T-cell (primary cell): ENCODE measurements around the gene PHYH. TPM values are rescaled to one million over a fixed set of nuclear protein-coding genes. Genes with fewer than 3 reads are reported as not detected.
A peak's percentile ranks its signal among the peaks of the same experiment; 100 is the strongest.
"Not testable (repeated sequence)": the region's sequence is repeated elsewhere in the genome, so short reads cannot be mapped to it uniquely, and the experiment has no call there.

Source experiments
- ATAC-seq, 4 experiments: fragments of 200-7000 bp in 3 of 4; fragments of 150-1000 bp in 1 of 4; cut with Tn5 transposase; replicated peaks in 1 of 4; 1 replicate in 3 of 4; 2 replicates in 1 of 4; pipeline ENCODE4 v1.10.0; 2021; ENCODE audit warnings: moderate library complexity in 3 of 4, mild to moderate bottlenecking in 2 of 4, moderate number of reproducible peaks in 1 of 4
- CTCF ChIA-PET, 2 donors: fragments of 300-600 bp; sonication (Branson Sonifier 250); formaldehyde crosslinking; loops; one replicate each; lab custom pipeline; 2022; ENCODE audit warnings: antibody characterized with exemption in 2 of 2; lab: Charles Lee
- POLR2A ChIA-PET, 2 donors: fragments of 300-600 bp; sonication (Branson Sonifier 250); formaldehyde crosslinking; loops; one replicate each; lab custom pipeline; 2022; ENCODE audit warnings: antibody characterized with exemption in 2 of 2; lab: Charles Lee
- DNase-seq, 35 experiments: peaks; one replicate each; pipeline versions ENCODE4 v3.0.0 to v3.0.0-alpha.2; 2013 to 2023
- H3K27ac ChIP-seq: one replicate; pipeline ENCODE4 v1.5.1; 2013; ENCODE audit warnings: low read length
- H3K27me3 ChIP-seq, 2 experiments: replicated peaks in 1 of 2; 1 replicate in 1 of 2; 2 replicates in 1 of 2; pipeline versions ENCODE4 v1.6.1 to v1.7.0; 2013; ENCODE audit warnings: low read length in 1 of 2, mixed read lengths in 1 of 2; ENCODE audit not compliant: control insufficient read depth in 2 of 2, insufficient read depth in 2 of 2; ENCODE audit errors: extremely low read depth in 1 of 2
- H3K36me3 ChIP-seq, 2 donors: 1 replicate in 1 of 2; 2 replicates in 1 of 2; pipeline versions ENCODE4 v1.6.1 to v1.7.0; 2013; ENCODE audit warnings: low read length in 1 of 2; ENCODE audit not compliant: control insufficient read depth in 2 of 2, insufficient read depth in 1 of 2; ENCODE audit errors: extremely low read depth in 1 of 2
- H3K4me1 ChIP-seq, 2 experiments: 1 replicate in 1 of 2; 2 replicates in 1 of 2; pipeline versions ENCODE4 v1.6.1 to v1.7.0; 2013; ENCODE audit warnings: low read length in 2 of 2, mixed read lengths in 1 of 2; ENCODE audit not compliant: insufficient read depth in 2 of 2, control insufficient read depth in 1 of 2; ENCODE audit errors: extremely low read depth in 1 of 2
- H3K4me3 ChIP-seq, 2 donors: 1 replicate in 1 of 2; 2 replicates in 1 of 2; pipeline versions ENCODE4 v1.5.1 to v1.7.0; 2013; ENCODE audit warnings: mild to moderate bottlenecking in 2 of 2, low read length in 1 of 2, moderate library complexity in 1 of 2; ENCODE audit not compliant: control insufficient read depth in 1 of 2; ENCODE audit errors: extremely low read depth in 1 of 2
- H3K9me3 ChIP-seq: 2 replicates; pipeline ENCODE4 v1.7.0; 2013
- H3K27ac Mint-ChIP-seq, 2 donors: one replicate each; pipeline ENCODE4 v1.8.0; 2020 to 2021; ENCODE audit warnings: mild to moderate bottlenecking in 2 of 2, mixed read lengths in 2 of 2
- H3K27me3 Mint-ChIP-seq, 2 donors: one replicate each; pipeline ENCODE4 v1.8.0; 2021 to 2022; ENCODE audit warnings: mixed read lengths in 2 of 2
- H3K36me3 Mint-ChIP-seq: one replicate; pipeline ENCODE4 v1.8.0; 2021; ENCODE audit warnings: mixed read lengths
- H3K4me1 Mint-ChIP-seq, 3 donors: one replicate each; pipeline ENCODE4 v1.8.0; 2020 to 2022; ENCODE audit warnings: mixed read lengths in 3 of 3, mild to moderate bottlenecking in 1 of 3
- H3K4me3 Mint-ChIP-seq, 3 donors: one replicate each; pipeline ENCODE4 v1.8.0; 2020 to 2022; ENCODE audit warnings: mild to moderate bottlenecking in 3 of 3, mixed read lengths in 3 of 3, moderate library complexity in 3 of 3
- H3K9me3 Mint-ChIP-seq, 3 donors: one replicate each; pipeline ENCODE4 v1.8.0; 2020 to 2022; ENCODE audit warnings: mixed read lengths in 3 of 3
- WGBS: methylation state at CpG from one replicate; pipeline ENCODE4 v1.1.5; 2013; ENCODE audit warnings: missing lambda C conversion rate; ENCODE audit not compliant: insufficient coverage; 5-methylcytosine and 5-hydroxymethylcytosine counted together
- total RNA-seq, 35 experiments: library from RNA in 6 of 35; stranded (reverse) in 6 of 35; fragments of 120-200 nt in 1 of 35; gene quantifications; one replicate each; pipeline versions ENCODE4 v1.2.1 to v1.2.4 and lab custom pipeline; 2013 to 2026

Gene PHYH
- total RNA-seq, 5 donors from 2014 or later (not counting 1 experiment from before 2014, with no cell fraction given): 9.3 to 10.9 (median 9.8) TPM

GRCh38 chr10:13257621-13258140 lies 42.2 kb downstream of the PHYH start:
- Histone ChIP-seq H3K9me3 (no peaks in the 10 kb centered on the region), H3K27me3 (no peaks in the 10 kb centered on the region), H3K4me3 (no peak overlapping the region), H3K27ac (no peak overlapping the region), H3K4me1 (peaks cover 0 to 3% of the 10 kb centered on the region in 2 experiments), H3K36me3 (no peaks in the 10 kb centered on the region)
- POLR2A ChIA-PET: interaction anchor here in 1 of 2 donors (0.7 kb wide), 1 partner anchor 17 kb away, joined by 3 read pairs; no protein-coding TSS in a partner anchor
- 50% methylated on average over 1 of the region's 5 CpGs for WGBS
- Mint-ChIP-seq H3K27me3 (peaks cover 0 to 13% of the 10 kb centered on the region in 2 donors), H3K4me3 (no peak overlapping the region), H3K9me3 (peaks cover 0 to 4% (median 4%) of the 10 kb centered on the region in 3 donors), H3K36me3 (peaks cover 3% of the 10 kb centered on the region), H3K4me1 (peaks cover 3 to 8% (median 4%) of the 10 kb centered on the region in 3 donors), H3K27ac (no peak overlapping the region)
- no peak for DNase-seq
- CTCF ChIA-PET: no interaction called here
- peak in 1 of 4 experiments; percentile 18 for ATAC-seq

GRCh38 chr10:13256627-13257026 lies 43.2 kb downstream of the PHYH start:
- peaks cover 0 to 3% of the 10 kb centered on the region in 2 experiments for H3K27me3 ChIP-seq
- no peak overlapping the region for H3K4me3 Mint-ChIP-seq
- ATAC-seq (no peak), DNase-seq (no peak)
- H3K9me3 ChIP-seq: no peaks in the 10 kb centered on the region
- H3K4me1 ChIP-seq: peaks cover 0 to 3% of the 10 kb centered on the region in 2 experiments
- no peak overlapping the region for H3K27ac Mint-ChIP-seq
- ChIA-PET POLR2A (no interaction called here), CTCF (no interaction called here)
- peaks cover 0 to 4% (median 4%) of the 10 kb centered on the region in 3 donors for H3K9me3 Mint-ChIP-seq
- no peaks in the 10 kb centered on the region for H3K36me3 ChIP-seq
- peaks cover 0 to 8% of the 10 kb centered on the region in 2 donors for H3K27me3 Mint-ChIP-seq
- H3K4me1 Mint-ChIP-seq: peaks cover 3 to 8% (median 4%) of the 10 kb centered on the region in 3 donors
- no peak overlapping the region for H3K27ac ChIP-seq
- H3K4me3 ChIP-seq: no peak overlapping the region
- no CpG with 5 or more reads among the region's 2 CpGs for WGBS
- H3K36me3 Mint-ChIP-seq: no peaks in the 10 kb centered on the region

GRCh38 chr10:13253726-13254125 lies 46.1 kb downstream of the PHYH start:
- DNase-seq: no peak
- peaks cover 0 to 3% of the 10 kb centered on the region in 2 experiments for H3K4me1 ChIP-seq
- ChIA-PET POLR2A (no interaction called here), CTCF (no interaction called here)
- H3K4me3 ChIP-seq: no peak overlapping the region
- Mint-ChIP-seq H3K4me3 (no peak overlapping the region), H3K27ac (no peak overlapping the region), H3K4me1 (peaks cover 3 to 8% (median 4%) of the 10 kb centered on the region in 3 donors), H3K36me3 (no peaks in the 10 kb centered on the region), H3K27me3 (peaks cover 0 to 6% of the 10 kb centered on the region in 2 donors), H3K9me3 (peaks cover 0 to 4% (median 0%) of the 10 kb centered on the region in 3 donors)
- H3K27me3 ChIP-seq: peaks cover 0 to 3% of the 10 kb centered on the region in 2 experiments
- no peak overlapping the region for H3K27ac ChIP-seq
- ATAC-seq: no peak
- no peaks in the 10 kb centered on the region for H3K9me3 ChIP-seq
- H3K36me3 ChIP-seq: no peaks in the 10 kb centered on the region
- WGBS: no CpG with 5 or more reads among the region's 4 CpGs

GRCh38 chr10:13247784-13248183 lies 52.1 kb downstream of the PHYH start:
- Mint-ChIP-seq H3K27ac (no peak overlapping the region), H3K9me3 (no peaks in the 10 kb centered on the region), H3K4me1 (no peaks in the 10 kb centered on the region), H3K4me3 (no peak overlapping the region), H3K27me3 (no peaks in the 10 kb centered on the region), H3K36me3 (no peaks in the 10 kb centered on the region)
- H3K27ac ChIP-seq: no peak overlapping the region
- DNase-seq: no peak
- POLR2A ChIA-PET: no interaction called here
- no peak for ATAC-seq
- peaks cover 0 to 11% of the 10 kb centered on the region in 2 experiments for H3K27me3 ChIP-seq
- H3K4me3 ChIP-seq: no peak overlapping the region
- H3K36me3 ChIP-seq: no peaks in the 10 kb centered on the region
- CTCF ChIA-PET: no interaction called here
- H3K4me1 ChIP-seq: no peaks in the 10 kb centered on the region
- WGBS: 100% methylated on average over 1 of the region's 4 CpGs
- H3K9me3 ChIP-seq: no peaks in the 10 kb centered on the region

- no peaks in the 10 kb centered on the region for H3K4me1 ChIP-seq
- no peak for ATAC-seq
- ChIA-PET POLR2A (interaction anchor here in 1 of 2 donors (0.6 kb wide), 1 partner anchor 415 kb away, joined by 3 read pairs; no protein-coding TSS in a partner anchor), CTCF (no interaction called here)
- H3K9me3 Mint-ChIP-seq: no peaks in the 10 kb centered on the region
- no peak overlapping the region for H3K27ac Mint-ChIP-seq
- peaks cover 0 to 9% of the 10 kb centered on the region in 2 experiments for H3K27me3 ChIP-seq
- WGBS: 84% methylated on average over 8 of the region's 9 CpGs
- DNase-seq: no peak
- no peak overlapping the region for H3K4me3 ChIP-seq
- H3K4me3 Mint-ChIP-seq: no peak overlapping the region
- no peak overlapping the region for H3K27ac ChIP-seq
- no peaks in the 10 kb centered on the region for H3K27me3 Mint-ChIP-seq
- no peaks in the 10 kb centered on the region for H3K4me1 Mint-ChIP-seq
- no peaks in the 10 kb centered on the region for H3K36me3 ChIP-seq
- no peaks in the 10 kb centered on the region for H3K36me3 Mint-ChIP-seq
- H3K9me3 ChIP-seq: no peaks in the 10 kb centered on the region
Measured at GRCh38 chr10:13247246-13247645, 52.6 kb downstream of the PHYH start.

GRCh38 chr10:13242260-13242659 lies 57.6 kb downstream of the PHYH start:
- not testable (repeated sequence) for H3K27ac Mint-ChIP-seq

More at GRCh38 chr10:13242260-13242659, 57.6 kb downstream of the PHYH start:
- H3K9me3 ChIP-seq, H3K27ac ChIP-seq, H3K4me3 ChIP-seq, H3K4me1 Mint-ChIP-seq, H3K27me3 Mint-ChIP-seq, H3K4me3 Mint-ChIP-seq, H3K27me3 ChIP-seq, H3K36me3 Mint-ChIP-seq, H3K9me3 Mint-ChIP-seq, DNase-seq, H3K36me3 ChIP-seq, ATAC-seq, H3K4me1 ChIP-seq, CTCF ChIA-PET: not testable (repeated sequence)
- no CpG with 5 or more reads among the region's 5 CpGs for WGBS
- POLR2A ChIA-PET: interaction anchor here in 1 of 2 donors (1.0 kb wide), 1 partner anchor 60 kb away, joined by 4 read pairs; no protein-coding TSS in a partner anchor
